ENCODE data around the gene SELENOV. TPM values are rescaled to one million over a fixed set of nuclear protein-coding genes. Genes with fewer than 3 reads are reported as not detected.

Gene SELENOV
- total and polyA plus RNA-seq, 4 donors: not detected

DNA sequence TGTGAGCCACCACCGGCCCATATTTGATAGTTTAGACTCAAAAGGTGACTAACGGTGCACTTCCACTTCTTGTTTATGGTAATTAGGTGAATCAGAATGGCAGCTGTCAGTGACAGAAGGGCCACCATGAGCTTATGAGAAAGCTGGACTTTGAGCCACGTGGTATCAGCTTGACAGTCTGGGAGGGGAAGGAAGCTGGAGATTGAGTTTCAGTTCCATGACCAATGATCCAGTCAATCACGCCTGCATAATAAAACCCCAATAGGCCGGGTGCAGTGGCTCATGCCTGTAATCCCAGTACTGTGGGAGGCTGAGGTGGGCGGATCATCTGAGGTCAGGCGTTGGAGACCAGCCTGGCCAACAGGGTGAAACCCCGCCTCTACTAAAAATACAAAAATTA, 9.6 kb downstream of the SELENOV start:
- no peak for ATAC-seq (ENCODE audit: insufficient read depth, low FRiP score)
- Histone ChIP-seq H3K27me3 (ENCODE audit: control insufficient read depth in 3 of 3, insufficient read depth in 3 of 3, low read length in 2 of 3) (no peaks in the 10 kb centered on the region), H3K4me1 (ENCODE audit: control insufficient read depth in 5 of 5, insufficient read depth in 5 of 5, low read length in 5 of 5) (no peaks in the 10 kb centered on the region), H3K9ac (ENCODE audit: insufficient read depth in 1 of 2, low read length in 2 of 2) (no peak overlapping the region), H3K9me3 (ENCODE audit: control insufficient read depth in 4 of 4, insufficient read depth in 3 of 4, low read length in 3 of 4) (no peaks in the 10 kb centered on the region), H3K27ac (ENCODE audit: low read depth in 1 of 2, low read length in 1 of 2) (no peak overlapping the region), H3K36me3 (ENCODE audit: control insufficient read depth in 4 of 4, insufficient read depth in 4 of 4, low read length in 4 of 4) (no peaks in the 10 kb centered on the region), H3K4me3 (no peak overlapping the region)
- TF ChIP-seq, protein P1, sequence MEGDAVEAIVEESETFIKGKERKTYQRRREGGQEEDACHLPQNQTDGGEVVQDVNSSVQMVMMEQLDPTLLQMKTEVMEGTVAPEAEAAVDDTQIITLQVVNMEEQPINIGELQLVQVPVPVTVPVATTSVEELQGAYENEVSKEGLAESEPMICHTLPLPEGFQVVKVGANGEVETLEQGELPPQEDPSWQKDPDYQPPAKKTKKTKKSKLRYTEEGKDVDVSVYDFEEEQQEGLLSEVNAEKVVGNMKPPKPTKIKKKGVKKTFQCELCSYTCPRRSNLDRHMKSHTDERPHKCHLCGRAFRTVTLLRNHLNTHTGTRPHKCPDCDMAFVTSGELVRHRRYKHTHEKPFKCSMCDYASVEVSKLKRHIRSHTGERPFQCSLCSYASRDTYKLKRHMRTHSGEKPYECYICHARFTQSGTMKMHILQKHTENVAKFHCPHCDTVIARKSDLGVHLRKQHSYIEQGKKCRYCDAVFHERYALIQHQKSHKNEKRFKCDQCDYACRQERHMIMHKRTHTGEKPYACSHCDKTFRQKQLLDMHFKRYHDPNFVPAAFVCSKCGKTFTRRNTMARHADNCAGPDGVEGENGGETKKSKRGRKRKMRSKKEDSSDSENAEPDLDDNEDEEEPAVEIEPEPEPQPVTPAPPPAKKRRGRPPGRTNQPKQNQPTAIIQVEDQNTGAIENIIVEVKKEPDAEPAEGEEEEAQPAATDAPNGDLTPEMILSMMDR (IDR thresholded peaks at IDR 0.05; ENCODE audit: control extremely low read depth, extremely low read depth): no peak
- WGBS, 2 donors: 82 to 86% methylated on average over 8 of the region's 8 CpGs
- no peak for DNase-seq

DNA sequence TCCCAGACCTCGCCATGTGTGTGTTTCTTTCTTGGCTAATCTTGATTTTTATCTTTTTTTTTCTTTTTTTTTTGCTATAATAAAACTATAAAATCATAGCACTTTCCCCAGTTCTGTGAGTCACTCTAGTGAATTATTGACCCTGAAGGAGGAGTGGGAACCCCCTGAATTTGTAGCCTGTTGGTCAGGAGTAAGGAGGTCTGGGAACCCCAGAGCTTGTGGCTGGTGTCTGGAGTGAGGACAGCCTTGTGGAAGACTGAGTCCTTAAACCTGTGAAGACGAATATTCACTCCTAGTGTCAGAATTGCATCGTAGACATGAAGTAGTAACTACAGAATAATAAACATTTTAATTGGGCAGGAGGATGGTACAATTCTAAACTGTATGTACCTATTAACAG, 10.3 kb downstream of the SELENOV start:
- Histone ChIP-seq H3K36me3 (ENCODE audit: control insufficient read depth in 4 of 4, insufficient read depth in 4 of 4, low read length in 4 of 4) (no peaks in the 10 kb centered on the region), H3K9ac (ENCODE audit: insufficient read depth in 1 of 2, low read length in 2 of 2) (no peak overlapping the region), H3K4me1 (ENCODE audit: control insufficient read depth in 5 of 5, insufficient read depth in 5 of 5, low read length in 5 of 5) (no peaks in the 10 kb centered on the region), H3K9me3 (ENCODE audit: control insufficient read depth in 4 of 4, insufficient read depth in 3 of 4, low read length in 3 of 4) (no peaks in the 10 kb centered on the region), H3K4me3 (no peak overlapping the region), H3K27me3 (ENCODE audit: control insufficient read depth in 3 of 3, insufficient read depth in 3 of 3, low read length in 2 of 3) (no peaks in the 10 kb centered on the region), H3K27ac (ENCODE audit: low read depth in 1 of 2, low read length in 1 of 2) (no peak overlapping the region)
- ATAC-seq (ENCODE audit: insufficient read depth, low FRiP score) (no peak), DNase-seq (no peak)
- WGBS, 2 donors: 96 to 97% methylated on average over 3 of the region's 3 CpGs
- TF ChIP-seq, protein P1 (IDR thresholded peaks at IDR 0.05; ENCODE audit: control extremely low read depth, extremely low read depth): no peak

DNA sequence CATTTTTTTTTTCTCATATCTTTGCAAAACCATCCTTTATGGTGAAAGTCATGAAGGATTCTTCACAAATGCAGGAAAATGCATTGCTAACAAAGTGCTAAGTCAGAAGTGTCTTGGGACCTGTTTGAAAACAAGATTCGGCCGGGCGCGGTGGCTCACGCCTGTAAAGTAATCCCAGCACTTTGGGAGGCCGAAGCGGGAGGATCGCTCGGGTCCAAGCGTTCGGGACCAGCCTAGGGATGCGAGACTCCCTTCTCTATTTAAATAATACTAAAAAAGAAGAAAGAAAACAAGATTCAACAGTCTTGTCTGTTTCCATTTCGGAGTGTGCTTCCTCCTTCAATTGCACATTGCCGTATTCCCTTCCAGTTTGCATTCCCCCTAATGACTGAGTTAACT, 16.9 kb downstream of the SELENOV start:
- 37 to 54% methylated on average over 14 of the region's 14 CpGs for WGBS, 2 donors
- Histone ChIP-seq H3K36me3 (ENCODE audit: control insufficient read depth in 4 of 4, insufficient read depth in 4 of 4, low read length in 4 of 4) (no peaks in the 10 kb centered on the region), H3K4me3 (peak overlapping the region; percentile 76), H3K9ac (ENCODE audit: insufficient read depth in 1 of 2, low read length in 2 of 2) (peak overlapping the region; percentile 93 to 95), H3K9me3 (ENCODE audit: control insufficient read depth in 4 of 4, insufficient read depth in 3 of 4, low read length in 3 of 4) (no peaks in the 10 kb centered on the region), H3K27me3 (ENCODE audit: control insufficient read depth in 3 of 3, insufficient read depth in 3 of 3, low read length in 2 of 3) (no peaks in the 10 kb centered on the region), H3K27ac (ENCODE audit: low read depth in 1 of 2, low read length in 1 of 2) (peak overlapping the region; percentile 79 to 85), H3K4me1 (ENCODE audit: control insufficient read depth in 5 of 5, insufficient read depth in 5 of 5, low read length in 5 of 5) (peaks cover 0 to 7% (median 0%) of the 10 kb centered on the region in 5 donors)
- DNase-seq (no peak), ATAC-seq (ENCODE audit: insufficient read depth, low FRiP score) (no peak)
- TF ChIP-seq, protein P1 (IDR thresholded peaks at IDR 0.05; ENCODE audit: control extremely low read depth, extremely low read depth): no peak
